Limb (tissue), 2 donors: ENCODE results near the gene GPC3.

Experiments
- DNase-seq, 2 donors: peaks; one replicate each; pipeline ENCODE4 v3.0.0-alpha.2; 2016; ENCODE audit errors: extremely low spot score in 2 of 2

The GPC3 gene

DNA sequence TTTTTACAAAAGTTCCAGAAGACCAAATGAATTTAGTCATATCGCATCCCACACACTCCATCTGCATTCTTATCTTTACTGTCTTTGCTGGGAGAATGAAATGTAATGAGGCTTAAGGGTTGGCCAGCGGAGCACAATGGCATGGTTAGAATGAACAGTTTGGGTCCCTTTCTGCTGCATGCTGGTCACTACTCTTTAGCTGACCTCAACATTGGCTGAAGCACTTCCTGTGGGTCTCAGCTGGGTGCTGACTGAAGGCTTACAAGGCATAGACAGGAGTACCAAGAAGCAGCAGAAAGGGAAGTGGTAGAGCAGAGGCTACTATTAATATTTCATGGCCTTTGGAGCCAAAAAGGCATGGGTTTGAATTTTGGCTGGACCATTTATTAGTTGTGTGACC, 410.7 kb downstream of the GPC3 start:
- no peak for DNase-seq

DNA sequence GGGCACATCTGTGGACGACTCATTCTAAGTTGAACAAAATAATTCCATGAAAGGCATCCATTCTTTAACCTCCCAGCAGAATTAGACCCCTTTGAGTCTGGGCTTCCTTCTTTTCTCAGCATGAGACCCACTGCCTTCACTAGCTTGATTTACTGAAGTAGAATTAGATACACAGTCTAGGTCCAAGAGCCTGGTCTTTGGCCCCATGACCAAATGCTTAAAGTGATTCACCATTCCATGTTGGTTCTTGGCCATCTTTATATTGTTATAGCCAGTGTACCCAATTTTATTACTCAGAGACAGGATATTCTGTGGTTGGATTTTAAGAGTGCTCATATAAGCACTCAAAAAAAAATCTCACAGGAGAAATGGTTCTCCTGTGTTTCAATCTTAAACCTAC, 414.8 kb downstream of the GPC3 start:
- DNase-seq, result no peak

GRCh38 chrX:133569217-133569616, 416.2 kb downstream of the GPC3 start:
- no peak for DNase-seq

DNA sequence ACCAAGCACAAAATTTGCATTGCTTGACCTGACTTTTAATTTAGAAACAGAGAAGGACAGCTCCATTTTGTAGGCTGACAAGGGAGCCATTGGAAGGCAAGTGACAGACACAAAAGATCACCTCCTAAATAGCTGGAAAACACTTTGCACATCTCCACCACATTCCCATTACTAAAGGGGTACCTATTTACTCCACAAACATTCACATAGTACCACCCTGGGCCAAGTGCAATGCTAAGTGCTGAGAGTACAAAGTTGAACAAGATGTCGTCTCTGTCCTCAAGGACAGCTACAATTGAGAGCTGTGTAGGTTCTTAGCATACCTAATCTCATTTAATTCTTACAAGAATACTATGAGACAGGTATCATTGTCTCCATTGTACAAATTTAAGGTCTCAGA, 417.3 kb downstream of the GPC3 start:
- DNase-seq, result no peak

GRCh38 chrX:133566876-133567275, 418.5 kb downstream of the GPC3 start:
- no peak for DNase-seq

DNA sequence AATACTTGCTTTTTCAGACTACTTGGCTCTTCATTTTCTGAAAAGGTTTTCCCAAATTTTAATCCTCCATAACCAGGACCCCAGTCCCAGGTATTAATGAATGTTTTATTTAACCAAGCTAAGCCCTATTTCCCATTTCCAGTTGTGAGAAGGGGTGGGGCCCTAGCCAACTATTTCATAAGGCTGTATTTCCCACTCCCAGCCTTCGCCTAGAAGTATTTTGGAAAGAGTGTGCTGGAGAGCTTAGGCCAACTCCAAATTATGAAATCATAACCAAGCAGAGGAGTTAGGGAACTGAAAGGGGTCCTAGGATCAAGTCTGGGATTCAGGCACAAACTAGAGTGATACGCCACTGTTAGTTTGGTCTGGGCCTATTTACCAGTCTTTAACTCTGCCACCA, 421.7 kb downstream of the GPC3 start:
- DNase-seq, result no peak

- no peak for DNase-seq
These were observed 424.1 kb downstream of the GPC3 start for GRCh38 chrX:133561251-133561650.

DNA sequence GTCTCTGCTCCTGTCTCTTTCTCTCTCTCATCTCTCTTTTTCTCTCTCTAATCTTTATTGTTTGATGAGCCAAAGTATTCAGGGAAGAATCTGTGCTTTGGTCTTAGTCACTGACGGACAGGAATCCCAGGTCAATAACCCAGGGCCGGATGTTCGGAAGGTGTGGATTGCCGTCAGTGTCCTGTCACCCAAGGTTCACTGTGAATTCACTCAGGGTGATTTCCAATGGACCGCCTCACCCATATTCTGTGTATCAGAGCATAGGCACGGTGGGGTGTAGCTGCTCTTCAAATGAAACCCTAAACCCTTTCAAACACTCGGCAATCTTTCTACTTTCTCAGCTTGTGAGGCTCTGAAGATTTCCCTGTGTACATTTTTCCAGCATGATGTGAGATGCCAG, 425.5 kb downstream of the GPC3 start:
- no peak for DNase-seq

DNA sequence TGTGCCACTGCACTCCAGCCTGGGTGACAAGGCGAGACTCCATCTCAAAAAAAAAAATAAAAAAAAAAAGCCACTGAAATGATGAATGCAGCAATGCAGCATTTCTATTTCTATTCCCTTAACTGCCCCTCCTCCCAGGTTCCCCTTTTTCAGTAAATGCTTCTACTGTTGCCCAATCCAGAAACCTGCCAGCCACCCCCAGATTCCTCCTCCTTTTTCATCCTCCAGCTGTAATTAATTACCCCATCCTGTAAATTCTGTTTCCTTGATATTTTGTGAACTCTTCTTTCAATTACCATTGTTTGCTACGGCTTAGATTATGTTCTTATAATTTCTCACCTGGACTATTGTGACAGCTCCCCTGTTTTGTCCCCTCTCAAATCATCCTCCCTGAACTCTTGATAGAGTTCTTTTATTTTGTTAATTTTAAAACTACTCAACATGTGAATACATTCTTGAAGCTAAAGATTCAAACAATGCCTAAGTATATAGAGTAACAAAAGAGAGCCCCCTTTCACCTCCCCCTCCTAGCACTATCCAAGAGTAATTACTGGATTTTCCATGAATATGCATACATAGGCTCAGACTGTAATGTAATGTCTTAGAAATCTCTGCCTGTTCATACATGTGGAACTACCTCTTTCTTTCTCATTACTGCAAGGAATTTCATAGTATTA, 429.5 kb downstream of the GPC3 start:
- no peak for DNase-seq

DNA sequence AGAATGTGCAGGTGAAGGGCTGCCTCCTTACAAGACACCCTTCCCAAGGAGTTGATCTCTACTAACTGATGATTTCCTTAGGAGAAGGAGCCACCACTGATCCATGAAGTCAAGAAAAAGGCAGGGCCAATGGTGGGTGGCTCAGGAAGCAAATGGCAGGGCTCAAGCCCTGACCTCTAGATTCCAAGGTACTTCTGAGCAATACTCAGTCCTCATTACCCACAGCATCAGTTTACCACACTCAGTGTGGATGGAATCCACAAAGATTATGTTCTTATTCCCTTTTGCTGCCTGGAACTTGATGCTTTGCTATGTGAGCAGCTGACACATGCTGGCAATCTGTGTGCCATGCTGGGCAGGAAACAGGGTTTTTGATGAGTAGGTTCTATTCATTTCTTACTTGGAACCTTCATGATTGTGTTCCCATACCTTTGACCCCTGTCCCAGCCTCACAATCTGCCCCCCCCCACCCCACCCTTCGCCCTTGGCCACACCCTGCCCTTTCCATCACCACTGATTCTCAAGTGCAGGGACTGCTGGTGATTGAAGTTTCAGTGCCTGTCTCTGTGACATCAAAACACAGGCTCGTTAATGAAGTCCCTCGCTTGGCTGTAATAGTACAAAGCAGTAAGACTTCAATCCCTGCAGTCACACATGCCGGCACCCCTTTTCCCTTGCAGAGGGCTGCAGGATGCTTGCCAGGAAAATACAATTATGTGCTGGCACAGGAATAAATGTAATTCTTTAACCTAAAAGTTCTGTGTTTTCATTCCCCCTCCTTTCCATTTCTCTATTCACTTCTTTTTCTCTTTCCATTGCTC, 434.5 kb downstream of the GPC3 start:
- DNase-seq, result no peak

DNA sequence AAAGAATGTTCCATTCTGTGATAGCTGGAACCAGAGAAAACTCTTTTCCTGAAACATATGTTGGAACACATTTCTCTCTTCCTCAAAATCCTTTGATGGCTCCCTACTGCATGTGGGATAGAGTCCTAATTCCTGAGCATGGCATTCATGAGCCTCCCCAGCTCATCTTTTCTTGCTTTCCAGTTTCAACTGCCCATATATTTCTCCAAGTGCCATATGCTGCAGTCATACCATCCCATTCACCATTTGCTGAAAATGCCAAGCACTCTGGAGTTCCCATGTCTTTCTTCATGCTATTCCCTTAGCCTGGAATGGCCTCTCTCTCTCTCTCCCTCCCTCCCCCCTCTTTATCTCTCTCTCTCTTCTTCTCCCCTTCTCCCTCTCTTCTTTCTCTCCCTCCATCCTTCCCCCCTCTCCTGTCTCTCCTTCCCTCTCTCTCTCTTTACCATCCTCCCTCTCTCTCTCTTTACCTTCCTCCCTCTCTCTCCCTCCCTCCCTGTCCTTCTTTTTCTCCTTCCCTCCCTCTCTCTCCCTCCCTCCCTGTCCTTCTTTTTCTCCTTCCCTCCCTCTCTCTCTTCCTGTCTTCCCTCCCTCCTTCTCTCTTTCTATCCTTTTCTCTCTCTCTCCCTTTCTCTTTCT, 436.0 kb downstream of the GPC3 start:
- DNase-seq, result no peak

DNA sequence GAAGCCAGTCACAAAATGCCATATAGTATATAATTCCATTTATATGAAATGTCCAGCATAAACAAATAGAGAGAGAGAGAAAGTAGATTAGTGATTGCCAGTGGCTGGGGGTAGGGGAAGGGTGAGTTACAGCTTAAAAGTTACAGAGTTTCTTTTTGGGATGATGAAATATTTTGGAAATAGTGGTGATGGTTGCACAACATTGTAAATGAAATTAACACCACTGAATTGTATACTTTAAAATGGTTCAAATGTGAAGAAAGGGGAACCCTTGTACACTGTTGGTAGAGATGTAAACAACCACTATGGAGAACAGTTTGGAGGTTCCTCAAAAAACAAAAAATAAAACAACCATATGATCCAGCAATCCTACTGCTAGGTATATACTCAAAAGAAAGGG, 439.0 kb downstream of the GPC3 start:
- no peak for DNase-seq

DNA sequence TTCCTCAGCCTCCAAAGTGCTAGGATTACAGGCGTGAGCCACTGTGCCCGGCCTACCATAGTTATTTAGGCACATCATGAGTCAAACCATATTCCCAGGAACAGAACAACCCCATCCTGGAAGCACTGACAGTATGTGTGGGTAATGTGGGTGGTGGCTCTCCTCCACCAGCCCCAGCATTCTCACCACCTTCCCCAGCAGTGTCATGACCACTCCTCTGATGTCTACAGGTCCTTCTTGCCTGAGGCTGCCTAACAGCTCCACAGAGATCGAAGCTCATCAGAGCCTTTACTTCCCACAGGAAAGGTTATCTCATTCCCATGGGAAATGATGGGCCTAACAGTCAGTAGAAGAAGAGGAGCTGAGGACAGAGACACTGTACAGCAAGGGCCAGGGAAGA, 440.6 kb downstream of the GPC3 start:
- DNase-seq, result no peak

DNA sequence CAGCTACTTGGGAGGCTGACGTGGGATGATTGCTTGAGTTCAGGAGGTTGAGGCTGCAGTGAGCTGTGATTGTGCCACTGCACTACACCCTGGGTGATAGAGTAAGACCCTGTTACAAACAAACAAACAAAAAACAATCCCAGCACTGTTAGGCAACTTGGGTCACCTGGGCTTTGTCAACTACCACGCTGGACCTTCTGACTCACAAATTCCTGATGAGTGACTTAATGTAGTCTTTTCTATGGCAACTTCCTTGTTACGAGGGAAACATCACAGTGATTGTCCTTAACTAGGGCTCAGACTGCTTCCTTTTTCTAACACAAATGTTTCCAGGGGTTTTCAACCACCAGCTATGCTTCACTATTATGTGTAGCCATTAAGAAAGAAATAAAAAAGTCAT, 441.3 kb downstream of the GPC3 start:
- DNase-seq, result no peak

GRCh38 chrX:133543654-133544053, 441.7 kb downstream of the GPC3 start:
- DNase-seq, result no peak

DNA sequence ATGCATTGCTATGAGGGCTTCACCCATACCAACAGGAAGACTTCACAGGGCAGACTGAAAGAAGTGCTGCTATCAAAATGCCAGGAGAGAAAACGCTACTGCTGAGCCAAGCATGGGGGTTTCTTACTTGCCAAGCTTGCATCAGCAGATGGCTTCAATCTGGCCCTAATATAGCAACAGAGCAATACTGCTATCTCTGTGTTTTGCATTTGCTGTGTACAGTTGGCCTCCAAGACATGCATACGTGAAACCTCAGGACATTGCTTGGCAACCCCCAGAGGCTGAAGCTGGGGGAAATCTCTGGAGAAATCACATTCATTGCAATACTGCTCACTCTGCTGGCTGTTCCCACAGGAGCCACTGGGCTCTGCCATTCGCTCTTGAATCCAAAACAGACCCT, 442.9 kb downstream of the GPC3 start:
- DNase-seq, result no peak

DNA sequence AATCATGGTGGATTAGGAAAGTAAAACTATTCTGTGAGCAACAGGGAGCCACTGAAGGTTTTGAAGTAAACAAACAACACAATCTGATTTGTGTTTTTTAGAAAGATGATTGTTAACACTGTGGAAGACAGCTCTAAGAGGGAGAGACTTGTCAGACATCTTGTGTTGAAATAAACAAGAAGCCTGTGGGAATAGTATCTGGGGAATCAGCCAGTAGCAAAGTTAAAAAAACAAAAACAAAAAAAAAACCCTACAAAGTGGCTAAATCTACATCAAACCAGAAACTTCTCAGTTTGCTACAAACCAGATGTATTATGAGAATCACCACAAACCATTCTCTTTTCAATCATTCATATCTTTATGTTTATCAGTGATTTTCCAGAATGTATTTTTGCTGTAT, 444.4 kb downstream of the GPC3 start:
- DNase-seq, result no peak

DNA sequence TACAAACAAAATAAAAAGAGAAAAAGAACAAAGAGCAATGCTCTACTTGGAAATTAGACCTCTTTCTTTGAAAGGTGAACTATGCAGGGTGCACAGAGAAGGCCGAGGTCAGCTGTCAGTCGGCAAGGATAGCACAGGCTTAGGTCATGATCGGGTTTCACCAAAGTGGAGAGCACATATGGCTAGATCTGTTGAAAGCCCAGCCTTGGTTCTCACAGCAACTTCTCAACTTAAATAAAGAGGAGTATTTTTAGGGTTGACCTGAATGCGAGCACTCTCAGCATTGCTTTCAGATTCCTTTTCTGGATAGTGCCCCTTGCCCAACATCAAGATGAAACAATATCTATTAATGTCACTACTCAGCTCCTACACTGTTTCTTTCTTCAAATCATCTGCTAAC, 447.2 kb downstream of the GPC3 start:
- DNase-seq, result peak in 1 of 2 donors; percentile 4

GRCh38 chrX:133537142-133537541, 448.3 kb downstream of the GPC3 start:
- DNase-seq, result no peak

DNA sequence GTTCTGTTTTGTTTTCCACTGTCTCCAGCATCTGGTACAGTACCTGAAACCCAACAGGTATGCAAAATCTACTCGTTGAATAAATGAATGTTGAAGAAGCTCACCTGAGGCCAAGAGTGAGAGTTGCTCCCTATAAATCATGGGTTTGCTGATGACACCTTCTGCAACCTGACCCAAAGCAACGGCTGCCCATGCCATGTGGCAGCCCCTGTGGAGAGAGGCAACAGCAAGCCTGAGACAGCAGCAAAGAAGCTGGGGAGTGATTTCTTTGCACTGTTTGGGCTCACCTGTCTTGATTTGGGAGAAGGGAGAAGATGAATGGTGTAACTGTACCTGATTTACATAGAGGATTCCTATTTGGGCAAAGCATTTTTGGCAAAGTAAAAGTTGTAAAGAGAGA, 450.3 kb downstream of the GPC3 start:
- DNase-seq, result no peak

- no peak for DNase-seq
These were observed 451.2 kb downstream of the GPC3 start for GRCh38 chrX:133534172-133534571.

GRCh38 chrX:133533249-133533648, 452.1 kb downstream of the GPC3 start:
- no peak for DNase-seq

- DNase-seq, result no peak
These were observed 454.4 kb downstream of the GPC3 start for GRCh38 chrX:133530960-133531359.
